OCI-LY3 (cell line): ENCODE results near the gene C2orf72.

Experiments used
- EZH2phosphoT487 ChIP-seq: fragments of 200-600 bp; shearing (Covaris generic); IDR thresholded peaks from 2 replicates; pipeline ENCODE4 v1.6.1; 2018; ENCODE audit warnings: antibody characterized with exemption, mixed run types, low read depth
- TF ChIP-seq, protein P1 (sequence below): fragments of 200-600, 300-600 bp; sonication (generic); IDR thresholded peaks from 2 replicates; pipeline ENCODE4 v1.5.1; 2014; ENCODE audit warnings: antibody characterized with exemption, low read length, low read depth

- TF ChIP-seq, protein P1, sequence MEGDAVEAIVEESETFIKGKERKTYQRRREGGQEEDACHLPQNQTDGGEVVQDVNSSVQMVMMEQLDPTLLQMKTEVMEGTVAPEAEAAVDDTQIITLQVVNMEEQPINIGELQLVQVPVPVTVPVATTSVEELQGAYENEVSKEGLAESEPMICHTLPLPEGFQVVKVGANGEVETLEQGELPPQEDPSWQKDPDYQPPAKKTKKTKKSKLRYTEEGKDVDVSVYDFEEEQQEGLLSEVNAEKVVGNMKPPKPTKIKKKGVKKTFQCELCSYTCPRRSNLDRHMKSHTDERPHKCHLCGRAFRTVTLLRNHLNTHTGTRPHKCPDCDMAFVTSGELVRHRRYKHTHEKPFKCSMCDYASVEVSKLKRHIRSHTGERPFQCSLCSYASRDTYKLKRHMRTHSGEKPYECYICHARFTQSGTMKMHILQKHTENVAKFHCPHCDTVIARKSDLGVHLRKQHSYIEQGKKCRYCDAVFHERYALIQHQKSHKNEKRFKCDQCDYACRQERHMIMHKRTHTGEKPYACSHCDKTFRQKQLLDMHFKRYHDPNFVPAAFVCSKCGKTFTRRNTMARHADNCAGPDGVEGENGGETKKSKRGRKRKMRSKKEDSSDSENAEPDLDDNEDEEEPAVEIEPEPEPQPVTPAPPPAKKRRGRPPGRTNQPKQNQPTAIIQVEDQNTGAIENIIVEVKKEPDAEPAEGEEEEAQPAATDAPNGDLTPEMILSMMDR = no peak
- TF ChIP-seq EZH2phosphoT487 = no peak
Observed at GRCh38 chr2:230990131-230990898, 47.0 kb upstream of the C2orf72 start.
